ENCODE results near the gene UPK2.
"Not testable (repeated sequence)": the region's sequence is repeated elsewhere in the genome, so short reads cannot be mapped to it uniquely, and the experiment has no call there.

DNA sequence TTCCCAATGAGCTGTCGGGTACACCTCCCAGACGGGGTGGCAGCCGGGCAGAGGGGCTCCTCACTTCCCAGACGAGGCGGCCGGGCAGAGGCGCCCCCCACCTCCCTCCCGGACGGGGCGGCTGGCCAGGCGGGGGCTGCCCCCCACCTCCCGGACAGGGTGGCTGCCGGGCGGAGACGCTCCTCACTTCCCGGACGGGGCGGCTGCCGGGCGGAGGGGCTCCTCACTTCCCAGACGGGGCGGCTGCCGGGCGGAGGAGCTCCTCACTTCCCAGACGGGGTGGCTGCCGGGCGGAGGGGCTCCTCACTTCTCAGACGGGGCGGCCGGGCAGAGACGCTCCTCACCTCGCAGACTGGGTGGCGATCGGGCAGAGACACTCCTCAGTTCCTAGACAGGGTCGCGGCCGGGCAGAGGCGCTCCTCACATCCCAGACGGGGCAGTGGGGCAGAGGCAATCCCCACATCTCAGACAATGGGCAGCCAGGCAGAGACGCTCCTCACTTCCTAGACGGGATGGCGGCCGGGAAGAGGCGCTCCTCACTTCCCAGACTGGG is 35.5 kb downstream of the UPK2 start:
- TF ChIP-seq, protein P1, sequence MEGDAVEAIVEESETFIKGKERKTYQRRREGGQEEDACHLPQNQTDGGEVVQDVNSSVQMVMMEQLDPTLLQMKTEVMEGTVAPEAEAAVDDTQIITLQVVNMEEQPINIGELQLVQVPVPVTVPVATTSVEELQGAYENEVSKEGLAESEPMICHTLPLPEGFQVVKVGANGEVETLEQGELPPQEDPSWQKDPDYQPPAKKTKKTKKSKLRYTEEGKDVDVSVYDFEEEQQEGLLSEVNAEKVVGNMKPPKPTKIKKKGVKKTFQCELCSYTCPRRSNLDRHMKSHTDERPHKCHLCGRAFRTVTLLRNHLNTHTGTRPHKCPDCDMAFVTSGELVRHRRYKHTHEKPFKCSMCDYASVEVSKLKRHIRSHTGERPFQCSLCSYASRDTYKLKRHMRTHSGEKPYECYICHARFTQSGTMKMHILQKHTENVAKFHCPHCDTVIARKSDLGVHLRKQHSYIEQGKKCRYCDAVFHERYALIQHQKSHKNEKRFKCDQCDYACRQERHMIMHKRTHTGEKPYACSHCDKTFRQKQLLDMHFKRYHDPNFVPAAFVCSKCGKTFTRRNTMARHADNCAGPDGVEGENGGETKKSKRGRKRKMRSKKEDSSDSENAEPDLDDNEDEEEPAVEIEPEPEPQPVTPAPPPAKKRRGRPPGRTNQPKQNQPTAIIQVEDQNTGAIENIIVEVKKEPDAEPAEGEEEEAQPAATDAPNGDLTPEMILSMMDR (IDR thresholded peaks at IDR 0.05; ENCODE audit: poor library complexity, severe bottlenecking): not testable (repeated sequence)
- not testable (repeated sequence) for TF ChIP-seq RAD21 (conservative IDR thresholded peaks at IDR 0.05); EP300 (conservative IDR thresholded peaks at IDR 0.05; ENCODE audit: poor library complexity, severe bottlenecking); SMC3 (conservative IDR thresholded peaks at IDR 0.05; ENCODE audit: poor library complexity); EZH2 (IDR thresholded peaks at IDR 0.05; ENCODE audit: borderline replicate concordance, insufficient read depth, low read length, poor library complexity, severe bottlenecking); POLR2AphosphoS5 (IDR thresholded peaks at IDR 0.05); MXI1 (conservative IDR thresholded peaks at IDR 0.05; ENCODE audit: poor library complexity, severe bottlenecking)
- TF ChIP-seq, protein P2, sequence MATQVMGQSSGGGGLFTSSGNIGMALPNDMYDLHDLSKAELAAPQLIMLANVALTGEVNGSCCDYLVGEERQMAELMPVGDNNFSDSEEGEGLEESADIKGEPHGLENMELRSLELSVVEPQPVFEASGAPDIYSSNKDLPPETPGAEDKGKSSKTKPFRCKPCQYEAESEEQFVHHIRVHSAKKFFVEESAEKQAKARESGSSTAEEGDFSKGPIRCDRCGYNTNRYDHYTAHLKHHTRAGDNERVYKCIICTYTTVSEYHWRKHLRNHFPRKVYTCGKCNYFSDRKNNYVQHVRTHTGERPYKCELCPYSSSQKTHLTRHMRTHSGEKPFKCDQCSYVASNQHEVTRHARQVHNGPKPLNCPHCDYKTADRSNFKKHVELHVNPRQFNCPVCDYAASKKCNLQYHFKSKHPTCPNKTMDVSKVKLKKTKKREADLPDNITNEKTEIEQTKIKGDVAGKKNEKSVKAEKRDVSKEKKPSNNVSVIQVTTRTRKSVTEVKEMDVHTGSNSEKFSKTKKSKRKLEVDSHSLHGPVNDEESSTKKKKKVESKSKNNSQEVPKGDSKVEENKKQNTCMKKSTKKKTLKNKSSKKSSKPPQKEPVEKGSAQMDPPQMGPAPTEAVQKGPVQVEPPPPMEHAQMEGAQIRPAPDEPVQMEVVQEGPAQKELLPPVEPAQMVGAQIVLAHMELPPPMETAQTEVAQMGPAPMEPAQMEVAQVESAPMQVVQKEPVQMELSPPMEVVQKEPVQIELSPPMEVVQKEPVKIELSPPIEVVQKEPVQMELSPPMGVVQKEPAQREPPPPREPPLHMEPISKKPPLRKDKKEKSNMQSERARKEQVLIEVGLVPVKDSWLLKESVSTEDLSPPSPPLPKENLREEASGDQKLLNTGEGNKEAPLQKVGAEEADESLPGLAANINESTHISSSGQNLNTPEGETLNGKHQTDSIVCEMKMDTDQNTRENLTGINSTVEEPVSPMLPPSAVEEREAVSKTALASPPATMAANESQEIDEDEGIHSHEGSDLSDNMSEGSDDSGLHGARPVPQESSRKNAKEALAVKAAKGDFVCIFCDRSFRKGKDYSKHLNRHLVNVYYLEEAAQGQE (IDR thresholded peaks at IDR 0.05; ENCODE audit: borderline replicate concordance): not testable (repeated sequence)

Data from neural cell (in vitro differentiated cells).